Activated CD4-positive, alpha-beta memory T cell treated with anti-CD3 and anti-CD28 coated beads, Interleukin-2, amount 10 ng/mL, durations not matched to agents 7 days and 5 days (primary cell): ENCODE measurements around the gene SOX9. TPM values are rescaled to one million over a fixed set of nuclear protein-coding genes. Genes with fewer than 3 reads are reported as not detected.

Experiments used
- CTCF ChIA-PET: fragments of 350-600 bp; sonication (Branson Sonifier 250); formaldehyde crosslinking; loops from one replicate; lab custom pipeline; 2021; ENCODE audit warnings: antibody characterized with exemption, inconsistent platforms; lab: Charles Lee
- POLR2A ChIA-PET: fragments of 350-600 bp; sonication (Branson Sonifier 250); formaldehyde crosslinking; loops from one replicate; lab custom pipeline; 2021; ENCODE audit warnings: antibody characterized with exemption; lab: Charles Lee
- DNase-seq: peaks from one replicate; pipeline ENCODE4 v3.0.0-alpha.2; 2020
- H3K27ac Mint-ChIP-seq: one replicate; pipeline ENCODE4 v1.8.0; 2021; ENCODE audit warnings: mild to moderate bottlenecking, mixed read lengths
- H3K27me3 Mint-ChIP-seq: one replicate; pipeline ENCODE4 v1.8.0; 2021; ENCODE audit warnings: mixed read lengths
- H3K36me3 Mint-ChIP-seq: one replicate; pipeline ENCODE4 v1.8.0; 2021; ENCODE audit warnings: low read depth, mixed read lengths
- H3K4me1 Mint-ChIP-seq: one replicate; pipeline ENCODE4 v1.8.0; 2021; ENCODE audit warnings: mixed read lengths
- H3K4me3 Mint-ChIP-seq: one replicate; pipeline ENCODE4 v1.8.0; 2021; ENCODE audit warnings: mild to moderate bottlenecking, mixed read lengths
- H3K9me3 Mint-ChIP-seq: one replicate; pipeline ENCODE4 v1.8.0; 2021; ENCODE audit warnings: mixed read lengths
- total RNA-seq, 2 experiments: library from RNA; stranded (reverse); gene quantifications; one replicate each; pipeline ENCODE4 v1.2.3, GENCODE V29; 2021

SOX9 gene
- not detected for total RNA-seq

GRCh38 chr17:72120642-72121163, at the start of gene SOX9:
Gene SOX9 (plus strand): TSS chr17:72121020. CDS start chr17:72121392, 372 bp downstream.
- ChIA-PET CTCF (no interaction called here), POLR2A (no interaction called here)
- H3K4me3 Mint-ChIP-seq: no peak within 1 kb of the TSS
- H3K27me3 Mint-ChIP-seq: peaks cover 72% of the 10 kb centered on the region
- no peak for DNase-seq
- no peaks in the 10 kb centered on the region for H3K9me3 Mint-ChIP-seq
- peaks cover 6% of the 10 kb centered on the region for H3K4me1 Mint-ChIP-seq
- H3K36me3 Mint-ChIP-seq: peaks cover 6% of the 10 kb centered on the region
- H3K27ac Mint-ChIP-seq: peak within 1 kb of the TSS; percentile 54

- Mint-ChIP-seq H3K27me3 (no peaks in the 10 kb centered on the region), H3K4me1 (no peaks in the 10 kb centered on the region), H3K4me3 (no peak overlapping the region), H3K9me3 (no peaks in the 10 kb centered on the region), H3K36me3 (no peaks in the 10 kb centered on the region), H3K27ac (no peak overlapping the region)
- no peak for DNase-seq
- POLR2A ChIA-PET: no interaction called here
- CTCF ChIA-PET: no interaction called here
Measured at GRCh38 chr17:72071330-72071729, 49.5 kb upstream of the SOX9 start.

GRCh38 chr17:72075995-72076677, 44.7 kb upstream of the SOX9 start:
- CTCF ChIA-PET: no interaction called here
- H3K27ac Mint-ChIP-seq: no peak overlapping the region
- H3K4me1 Mint-ChIP-seq: no peaks in the 10 kb centered on the region
- H3K9me3 Mint-ChIP-seq: no peaks in the 10 kb centered on the region
- POLR2A ChIA-PET: no interaction called here
- no peak for DNase-seq
- no peak overlapping the region for H3K4me3 Mint-ChIP-seq
- no peaks in the 10 kb centered on the region for H3K36me3 Mint-ChIP-seq
- no peaks in the 10 kb centered on the region for H3K27me3 Mint-ChIP-seq

- Mint-ChIP-seq H3K9me3 (no peaks in the 10 kb centered on the region), H3K36me3 (no peaks in the 10 kb centered on the region), H3K27ac (no peak overlapping the region), H3K4me1 (no peaks in the 10 kb centered on the region), H3K4me3 (no peak overlapping the region), H3K27me3 (no peaks in the 10 kb centered on the region)
- DNase-seq: no peak
- POLR2A ChIA-PET: no interaction called here
- CTCF ChIA-PET: no interaction called here
Measured at GRCh38 chr17:72076678-72077030, 44.2 kb upstream of the SOX9 start.

GRCh38 chr17:72077326-72077960, 43.4 kb upstream of the SOX9 start:
- CTCF ChIA-PET: no interaction called here
- H3K36me3 Mint-ChIP-seq: no peaks in the 10 kb centered on the region
- no peak overlapping the region for H3K4me3 Mint-ChIP-seq
- H3K4me1 Mint-ChIP-seq: no peaks in the 10 kb centered on the region
- no peaks in the 10 kb centered on the region for H3K9me3 Mint-ChIP-seq
- H3K27me3 Mint-ChIP-seq: no peaks in the 10 kb centered on the region
- POLR2A ChIA-PET: no interaction called here
- no peak overlapping the region for H3K27ac Mint-ChIP-seq
- no peak for DNase-seq

GRCh38 chr17:72079700-72080099, 41.1 kb upstream of the SOX9 start:
- Mint-ChIP-seq H3K36me3 (no peaks in the 10 kb centered on the region), H3K27me3 (no peaks in the 10 kb centered on the region), H3K27ac (no peak overlapping the region), H3K9me3 (no peaks in the 10 kb centered on the region), H3K4me3 (no peak overlapping the region), H3K4me1 (no peaks in the 10 kb centered on the region)
- ChIA-PET POLR2A (no interaction called here), CTCF (no interaction called here)
- no peak for DNase-seq

GRCh38 chr17:72087876-72088275, 32.9 kb upstream of the SOX9 start:
- Mint-ChIP-seq H3K9me3 (no peaks in the 10 kb centered on the region), H3K36me3 (no peaks in the 10 kb centered on the region), H3K4me3 (no peak overlapping the region), H3K4me1 (no peaks in the 10 kb centered on the region), H3K27me3 (no peaks in the 10 kb centered on the region), H3K27ac (no peak overlapping the region)
- CTCF ChIA-PET: no interaction called here
- DNase-seq: no peak
- POLR2A ChIA-PET: no interaction called here

GRCh38 chr17:72089453-72089987, 31.3 kb upstream of the SOX9 start:
- H3K27me3 Mint-ChIP-seq: no peaks in the 10 kb centered on the region
- H3K4me3 Mint-ChIP-seq: no peak overlapping the region
- no peaks in the 10 kb centered on the region for H3K36me3 Mint-ChIP-seq
- H3K9me3 Mint-ChIP-seq: no peaks in the 10 kb centered on the region
- ChIA-PET CTCF (no interaction called here), POLR2A (no interaction called here)
- no peak for DNase-seq
- H3K4me1 Mint-ChIP-seq: no peaks in the 10 kb centered on the region
- H3K27ac Mint-ChIP-seq: no peak overlapping the region

- ChIA-PET CTCF (no interaction called here), POLR2A (no interaction called here)
- Mint-ChIP-seq H3K9me3 (no peaks in the 10 kb centered on the region), H3K27ac (no peak overlapping the region), H3K36me3 (no peaks in the 10 kb centered on the region), H3K27me3 (no peaks in the 10 kb centered on the region), H3K4me3 (no peak overlapping the region), H3K4me1 (no peaks in the 10 kb centered on the region)
- no peak for DNase-seq
Measured at GRCh38 chr17:72090108-72090507, 30.7 kb upstream of the SOX9 start.

GRCh38 chr17:72092710-72093322, 28.0 kb upstream of the SOX9 start:
- no peaks in the 10 kb centered on the region for H3K9me3 Mint-ChIP-seq
- H3K4me1 Mint-ChIP-seq: no peaks in the 10 kb centered on the region
- no peak overlapping the region for H3K4me3 Mint-ChIP-seq
- no peaks in the 10 kb centered on the region for H3K27me3 Mint-ChIP-seq
- no peaks in the 10 kb centered on the region for H3K36me3 Mint-ChIP-seq
- H3K27ac Mint-ChIP-seq: no peak overlapping the region
- DNase-seq: no peak
- CTCF ChIA-PET: no interaction called here
- POLR2A ChIA-PET: no interaction called here

GRCh38 chr17:72093707-72094106, 27.1 kb upstream of the SOX9 start:
- Mint-ChIP-seq H3K27ac (no peak overlapping the region), H3K27me3 (no peaks in the 10 kb centered on the region), H3K9me3 (peaks cover 4% of the 10 kb centered on the region), H3K4me1 (no peaks in the 10 kb centered on the region), H3K36me3 (no peaks in the 10 kb centered on the region), H3K4me3 (no peak overlapping the region)
- no peak for DNase-seq
- POLR2A ChIA-PET: no interaction called here
- CTCF ChIA-PET: no interaction called here

- POLR2A ChIA-PET: no interaction called here
- no peaks in the 10 kb centered on the region for H3K27me3 Mint-ChIP-seq
Measured at GRCh38 chr17:72095316-72095715, 25.5 kb upstream of the SOX9 start.

GRCh38 chr17:72097144-72097543, 23.7 kb upstream of the SOX9 start:
- Mint-ChIP-seq H3K36me3 (no peaks in the 10 kb centered on the region), H3K27ac (no peak overlapping the region), H3K4me3 (no peak overlapping the region), H3K4me1 (no peaks in the 10 kb centered on the region), H3K27me3 (no peaks in the 10 kb centered on the region), H3K9me3 (peaks cover 5% of the 10 kb centered on the region)
- no peak for DNase-seq
- POLR2A ChIA-PET: no interaction called here
- CTCF ChIA-PET: no interaction called here

More at GRCh38 chr17:72095316-72095715, 25.5 kb upstream of the SOX9 start:
- no peaks in the 10 kb centered on the region for H3K4me1 Mint-ChIP-seq
- H3K36me3 Mint-ChIP-seq: no peaks in the 10 kb centered on the region
- H3K9me3 Mint-ChIP-seq: peaks cover 5% of the 10 kb centered on the region
- no peak overlapping the region for H3K27ac Mint-ChIP-seq
- DNase-seq: no peak
- H3K4me3 Mint-ChIP-seq: no peak overlapping the region
- CTCF ChIA-PET: no interaction called here
